ENCODE measurements around the gene USP22. TPM values are rescaled to one million over a fixed set of nuclear protein-coding genes. Genes with fewer than 3 reads are reported as not detected.

USP22 gene
- total and polyA plus RNA-seq, 4 donors, result 21.5 to 168 (median 86.2) TPM

GRCh38 chr17:21078016-21078780 is 35.4 kb upstream of the USP22 start:
- H3K36me3 ChIP-seq (ENCODE audit: control insufficient read depth in 1 of 2, insufficient read depth in 2 of 2, low read length in 1 of 2), result no peaks in the 10 kb centered on the region
- intact Hi-C loops (cut with DNase I), result no loop called here
- no peaks in the 10 kb centered on the region for H3K27me3 ChIP-seq (ENCODE audit: control insufficient read depth in 1 of 2, insufficient read depth in 2 of 2, low read length in 1 of 2)
- ATAC-seq (ENCODE audit: low FRiP score) (no peak), DNase-seq (no peak)
- H3K27ac ChIP-seq (ENCODE audit: low read depth in 1 of 2, low read length in 2 of 2), result no peak overlapping the region
- no peaks in the 10 kb centered on the region for H3K4me1 ChIP-seq (ENCODE audit: control insufficient read depth in 1 of 2, insufficient read depth in 2 of 2, low read length in 2 of 2)
- no peak overlapping the region for H3K4me3 ChIP-seq (ENCODE audit: low read length in 2 of 2)
- no peaks in the 10 kb centered on the region for H3K9me3 ChIP-seq (ENCODE audit: control insufficient read depth, low read length)
- WGBS, 2 donors, result 28 to 39% methylated on average over 11 of the region's 11 CpGs

- no peaks in the 10 kb centered on the region for H3K9me3 ChIP-seq (ENCODE audit: control insufficient read depth, low read length)
- WGBS, 2 donors, result 69 to 100% methylated on average over 2 of the region's 2 CpGs
- no peaks in the 10 kb centered on the region for H3K4me1 ChIP-seq (ENCODE audit: control insufficient read depth in 1 of 2, insufficient read depth in 2 of 2, low read length in 2 of 2)
- DNase-seq, result no peak
- no peaks in the 10 kb centered on the region for H3K36me3 ChIP-seq (ENCODE audit: control insufficient read depth in 1 of 2, insufficient read depth in 2 of 2, low read length in 1 of 2)
- H3K27ac ChIP-seq (ENCODE audit: low read depth in 1 of 2, low read length in 2 of 2), result no peak overlapping the region
- no peaks in the 10 kb centered on the region for H3K27me3 ChIP-seq (ENCODE audit: control insufficient read depth in 1 of 2, insufficient read depth in 2 of 2, low read length in 1 of 2)
- no peak for ATAC-seq (ENCODE audit: low FRiP score)
- intact Hi-C loops (cut with DNase I), result no loop called here
- no peak overlapping the region for H3K4me3 ChIP-seq (ENCODE audit: low read length in 2 of 2)
Measured at GRCh38 chr17:21077281-21077680, 34.5 kb upstream of the USP22 start.

DNA sequence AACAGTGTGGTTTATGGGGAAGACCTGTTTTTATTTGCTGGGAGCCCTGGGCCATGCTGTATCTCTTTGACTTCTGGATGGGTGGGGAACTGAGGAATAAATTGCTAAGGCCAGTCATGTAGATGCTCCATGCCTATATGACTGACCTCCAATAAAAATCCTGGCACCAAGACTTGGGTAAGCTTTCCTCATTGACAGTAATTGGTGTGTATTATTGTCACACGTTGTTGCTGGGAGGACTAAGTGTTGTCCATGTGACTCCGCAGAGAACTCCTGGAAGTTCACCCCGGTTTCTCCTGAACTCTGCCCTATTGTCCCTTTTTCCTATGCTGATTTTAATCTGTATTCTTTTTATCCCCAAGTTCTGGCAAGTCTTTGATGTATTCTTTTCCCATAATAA is 33.4 kb upstream of the USP22 start:
- H3K36me3 ChIP-seq (ENCODE audit: control insufficient read depth in 1 of 2, insufficient read depth in 2 of 2, low read length in 1 of 2), result no peaks in the 10 kb centered on the region
- no peaks in the 10 kb centered on the region for H3K9me3 ChIP-seq (ENCODE audit: control insufficient read depth, low read length)
- no peak overlapping the region for H3K4me3 ChIP-seq (ENCODE audit: low read length in 2 of 2)
- no peak for ATAC-seq (ENCODE audit: low FRiP score)
- H3K27ac ChIP-seq (ENCODE audit: low read depth in 1 of 2, low read length in 2 of 2), result no peak overlapping the region
- no peak for DNase-seq
- no peaks in the 10 kb centered on the region for H3K4me1 ChIP-seq (ENCODE audit: control insufficient read depth in 1 of 2, insufficient read depth in 2 of 2, low read length in 2 of 2)
- intact Hi-C loops (cut with DNase I), result no loop called here
- no peaks in the 10 kb centered on the region for H3K27me3 ChIP-seq (ENCODE audit: control insufficient read depth in 1 of 2, insufficient read depth in 2 of 2, low read length in 1 of 2)
- WGBS, 2 donors, result 92 to 93% methylated on average over 3 of the region's 3 CpGs

GRCh38 chr17:21075739-21076085 is 32.9 kb upstream of the USP22 start:
- WGBS, 2 donors, result 83 to 86% methylated on average over 11 of the region's 11 CpGs
- ATAC-seq (ENCODE audit: low FRiP score) (no peak), DNase-seq (no peak)

DNA sequence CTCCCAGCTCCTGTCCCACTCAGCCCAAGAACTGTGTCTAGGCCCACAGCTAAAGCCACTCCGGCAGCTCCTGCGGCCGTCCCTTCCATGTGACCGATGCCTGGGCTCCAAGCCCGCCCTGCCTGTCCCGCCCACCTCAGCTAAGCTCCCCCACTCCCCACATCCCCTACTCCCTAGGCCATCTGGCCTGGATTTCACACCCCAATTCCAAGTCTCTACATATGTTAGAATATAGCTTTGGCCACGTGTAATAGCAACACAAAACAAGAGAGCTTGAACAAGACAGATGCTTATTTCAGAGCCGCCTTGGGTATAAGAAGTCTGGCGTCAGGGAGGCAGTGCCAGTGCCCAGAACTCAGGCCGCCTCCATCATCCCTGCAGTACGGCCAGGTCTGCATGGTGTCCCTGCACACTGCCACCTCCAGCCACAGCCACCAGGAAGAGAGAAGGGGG is 30.0 kb upstream of the USP22 start:
- ATAC-seq (ENCODE audit: low FRiP score), result no peak
- intact Hi-C loops (cut with DNase I), result no loop called here
- no peak for DNase-seq
- no peak overlapping the region for H3K4me3 ChIP-seq (ENCODE audit: low read length in 2 of 2)
- no peak overlapping the region for H3K27ac ChIP-seq (ENCODE audit: low read depth in 1 of 2, low read length in 2 of 2)
- no peaks in the 10 kb centered on the region for H3K27me3 ChIP-seq (ENCODE audit: control insufficient read depth in 1 of 2, insufficient read depth in 2 of 2, low read length in 1 of 2)
- no peaks in the 10 kb centered on the region for H3K4me1 ChIP-seq (ENCODE audit: control insufficient read depth in 1 of 2, insufficient read depth in 2 of 2, low read length in 2 of 2)
- no peaks in the 10 kb centered on the region for H3K36me3 ChIP-seq (ENCODE audit: control insufficient read depth in 1 of 2, insufficient read depth in 2 of 2, low read length in 1 of 2)
- 58 to 64% methylated on average over 11 of the region's 11 CpGs for WGBS, 2 donors
- no peaks in the 10 kb centered on the region for H3K9me3 ChIP-seq (ENCODE audit: control insufficient read depth, low read length)

More at GRCh38 chr17:21075739-21076085, 32.9 kb upstream of the USP22 start:
- Histone ChIP-seq H3K27ac (ENCODE audit: low read depth in 1 of 2, low read length in 2 of 2) (no peak overlapping the region), H3K36me3 (ENCODE audit: control insufficient read depth in 1 of 2, insufficient read depth in 2 of 2, low read length in 1 of 2) (no peaks in the 10 kb centered on the region), H3K4me1 (ENCODE audit: control insufficient read depth in 1 of 2, insufficient read depth in 2 of 2, low read length in 2 of 2) (no peaks in the 10 kb centered on the region), H3K27me3 (ENCODE audit: control insufficient read depth in 1 of 2, insufficient read depth in 2 of 2, low read length in 1 of 2) (no peaks in the 10 kb centered on the region), H3K4me3 (ENCODE audit: low read length in 2 of 2) (no peak overlapping the region), H3K9me3 (ENCODE audit: control insufficient read depth, low read length) (no peaks in the 10 kb centered on the region)
- intact Hi-C loops (cut with DNase I), result no loop called here

GRCh38 chr17:21066394-21066793 is 23.6 kb upstream of the USP22 start:
- no peaks in the 10 kb centered on the region for H3K4me1 ChIP-seq (ENCODE audit: control insufficient read depth in 1 of 2, insufficient read depth in 2 of 2, low read length in 2 of 2)
- WGBS, 2 donors, result 79 to 83% methylated on average over 2 of the region's 2 CpGs

DNA sequence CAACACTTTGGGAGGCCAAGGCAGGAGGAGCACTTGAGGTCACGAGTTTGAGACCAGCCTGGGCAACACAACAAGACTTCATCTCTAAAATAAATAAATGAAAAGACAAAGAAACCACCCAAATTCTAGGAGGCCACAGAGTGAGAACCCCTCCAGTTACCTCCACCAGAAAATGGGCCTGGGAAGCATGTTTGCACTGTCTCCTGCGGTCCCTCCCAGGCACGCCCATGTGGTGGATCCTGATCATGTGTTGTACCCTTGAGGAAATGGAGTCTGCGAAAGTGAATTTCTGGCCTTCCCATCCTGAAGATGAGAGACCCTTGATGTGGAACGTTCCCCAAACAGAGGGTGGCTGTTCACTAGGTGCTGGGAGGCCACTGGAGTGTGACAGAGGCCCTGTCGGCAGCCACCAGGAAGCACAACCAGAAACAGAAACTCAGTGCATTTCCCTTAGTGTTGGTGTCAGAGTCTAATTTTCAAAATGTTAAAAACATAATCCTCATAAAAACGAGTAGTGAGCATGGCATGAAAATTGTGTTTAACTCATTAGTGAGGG is 19.2 kb upstream of the USP22 start:
- H3K27ac ChIP-seq (ENCODE audit: low read depth in 1 of 2, low read length in 2 of 2), result no peak overlapping the region
- no peaks in the 10 kb centered on the region for H3K27me3 ChIP-seq (ENCODE audit: control insufficient read depth in 1 of 2, insufficient read depth in 2 of 2, low read length in 1 of 2)
- no peak overlapping the region for H3K4me3 ChIP-seq (ENCODE audit: low read length in 2 of 2)
- intact Hi-C loops (cut with DNase I), result no loop called here
- H3K4me1 ChIP-seq (ENCODE audit: control insufficient read depth in 1 of 2, insufficient read depth in 2 of 2, low read length in 2 of 2), result no peaks in the 10 kb centered on the region
- ATAC-seq (ENCODE audit: low FRiP score) (no peak), DNase-seq (no peak)
- 71 to 77% methylated on average over 7 of the region's 7 CpGs for WGBS, 2 donors
- no peaks in the 10 kb centered on the region for H3K9me3 ChIP-seq (ENCODE audit: control insufficient read depth, low read length)
- H3K36me3 ChIP-seq (ENCODE audit: control insufficient read depth in 1 of 2, insufficient read depth in 2 of 2, low read length in 1 of 2), result no peaks in the 10 kb centered on the region

More at GRCh38 chr17:21066394-21066793, 23.6 kb upstream of the USP22 start:
- no peaks in the 10 kb centered on the region for H3K36me3 ChIP-seq (ENCODE audit: control insufficient read depth in 1 of 2, insufficient read depth in 2 of 2, low read length in 1 of 2)
- H3K4me3 ChIP-seq (ENCODE audit: low read length in 2 of 2), result no peak overlapping the region
- no peak for ATAC-seq (ENCODE audit: low FRiP score)
- no peaks in the 10 kb centered on the region for H3K9me3 ChIP-seq (ENCODE audit: control insufficient read depth, low read length)
- H3K27me3 ChIP-seq (ENCODE audit: control insufficient read depth in 1 of 2, insufficient read depth in 2 of 2, low read length in 1 of 2), result no peaks in the 10 kb centered on the region
- intact Hi-C loops (cut with DNase I), result no loop called here
- no peak for DNase-seq
- H3K27ac ChIP-seq (ENCODE audit: low read depth in 1 of 2, low read length in 2 of 2), result no peak overlapping the region

DNA sequence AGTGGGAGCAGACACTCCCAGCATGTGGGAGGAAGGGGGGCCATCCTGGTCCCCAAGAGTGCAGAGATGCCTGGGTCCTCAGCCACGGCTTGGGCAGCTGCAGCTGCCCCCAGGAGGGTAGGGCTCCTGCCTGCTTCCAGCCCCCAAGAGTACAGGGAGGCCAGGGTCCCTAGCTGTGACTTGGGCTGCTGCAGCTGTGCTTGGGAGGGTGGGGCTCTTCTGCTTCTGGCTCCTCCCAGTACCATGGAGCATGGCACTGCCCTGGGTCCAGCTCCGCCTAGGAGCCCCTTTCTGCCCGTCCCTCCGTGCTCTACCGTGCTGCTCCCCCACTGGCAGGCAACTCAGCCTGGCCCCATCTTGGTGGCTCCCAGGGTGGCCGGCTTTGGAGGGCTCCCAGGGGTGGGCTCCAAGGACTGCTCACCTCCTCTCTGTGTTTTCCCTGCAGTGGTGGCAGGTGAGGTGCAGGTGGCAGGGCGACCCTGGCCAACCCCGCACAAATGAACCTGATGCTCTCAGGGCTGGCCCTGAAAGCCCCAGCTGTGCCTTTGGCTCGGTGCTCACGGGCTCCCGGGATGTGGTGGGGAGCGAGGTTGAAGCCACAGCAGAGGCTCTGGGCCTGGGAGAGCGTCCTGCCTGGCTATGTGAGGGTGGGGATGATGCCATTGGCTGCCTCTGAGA is 18.5 kb upstream of the USP22 start:
- no peaks in the 10 kb centered on the region for H3K4me1 ChIP-seq (ENCODE audit: control insufficient read depth in 1 of 2, insufficient read depth in 2 of 2, low read length in 2 of 2)
- DNase-seq (no peak), ATAC-seq (ENCODE audit: low FRiP score) (peak; percentile 44)
- H3K9me3 ChIP-seq (ENCODE audit: control insufficient read depth, low read length), result no peaks in the 10 kb centered on the region
- no peaks in the 10 kb centered on the region for H3K36me3 ChIP-seq (ENCODE audit: control insufficient read depth in 1 of 2, insufficient read depth in 2 of 2, low read length in 1 of 2)
- H3K27me3 ChIP-seq (ENCODE audit: control insufficient read depth in 1 of 2, insufficient read depth in 2 of 2, low read length in 1 of 2), result no peaks in the 10 kb centered on the region
- no peak overlapping the region for H3K27ac ChIP-seq (ENCODE audit: low read depth in 1 of 2, low read length in 2 of 2)
- intact Hi-C loops (cut with DNase I), result no loop called here
- H3K4me3 ChIP-seq (ENCODE audit: low read length in 2 of 2), result no peak overlapping the region
- WGBS, 2 donors, result 93% methylated on average over 12 to 13 of the region's 13 CpGs

DNA sequence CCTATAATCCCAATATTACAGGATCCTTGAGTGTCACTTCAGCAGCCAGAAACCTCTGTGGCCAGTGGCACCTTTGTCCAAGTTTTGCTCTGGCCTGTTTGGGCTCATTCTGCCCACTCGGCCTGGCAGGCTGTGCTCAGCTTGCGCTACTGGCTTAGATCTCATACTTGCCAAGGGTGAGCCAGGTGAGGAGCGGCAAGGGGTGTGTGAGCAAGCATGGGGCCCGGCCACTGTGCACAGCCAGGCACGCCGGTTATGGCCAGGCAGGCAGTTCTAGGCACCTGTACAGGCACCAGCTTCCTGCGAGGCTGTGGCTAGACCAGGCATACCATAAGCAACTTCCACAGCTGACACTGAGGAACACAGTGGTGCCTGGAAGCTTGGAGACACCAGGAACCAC is 16.9 kb upstream of the USP22 start:
- Histone ChIP-seq H3K9me3 (ENCODE audit: control insufficient read depth, low read length) (no peaks in the 10 kb centered on the region), H3K27me3 (ENCODE audit: control insufficient read depth in 1 of 2, insufficient read depth in 2 of 2, low read length in 1 of 2) (no peaks in the 10 kb centered on the region), H3K36me3 (ENCODE audit: control insufficient read depth in 1 of 2, insufficient read depth in 2 of 2, low read length in 1 of 2) (no peaks in the 10 kb centered on the region), H3K4me1 (ENCODE audit: control insufficient read depth in 1 of 2, insufficient read depth in 2 of 2, low read length in 2 of 2) (no peaks in the 10 kb centered on the region), H3K4me3 (ENCODE audit: low read length in 2 of 2) (no peak overlapping the region), H3K27ac (ENCODE audit: low read depth in 1 of 2, low read length in 2 of 2) (no peak overlapping the region)
- DNase-seq (no peak), ATAC-seq (ENCODE audit: low FRiP score) (no peak)
- WGBS, 2 donors, result 93 to 94% methylated on average over 7 of the region's 7 CpGs
- intact Hi-C loops (cut with DNase I), result no loop called here
